GM18502 (cell line): ENCODE measurements around the gene PPP5C.
"Not testable (repeated sequence)": the region's sequence is repeated elsewhere in the genome, so short reads cannot be mapped to it uniquely, and the experiment has no call there.

Experiments used
- ATAC-seq: cut with Tn5 transposase; IDR thresholded peaks from one replicate; pipeline ENCODE4 v1.9.1; 2021; ENCODE audit warnings: mild to moderate bottlenecking; ENCODE audit not compliant: unreplicated experiment, poor library complexity

Gene PPP5C

GRCh38 chr19:46383846-46384245 is 37.0 kb downstream of the PPP5C start:
- ATAC-seq, result no peak

- no peak for ATAC-seq
These were observed 37.5 kb downstream of the PPP5C start for GRCh38 chr19:46384396-46384795.

DNA sequence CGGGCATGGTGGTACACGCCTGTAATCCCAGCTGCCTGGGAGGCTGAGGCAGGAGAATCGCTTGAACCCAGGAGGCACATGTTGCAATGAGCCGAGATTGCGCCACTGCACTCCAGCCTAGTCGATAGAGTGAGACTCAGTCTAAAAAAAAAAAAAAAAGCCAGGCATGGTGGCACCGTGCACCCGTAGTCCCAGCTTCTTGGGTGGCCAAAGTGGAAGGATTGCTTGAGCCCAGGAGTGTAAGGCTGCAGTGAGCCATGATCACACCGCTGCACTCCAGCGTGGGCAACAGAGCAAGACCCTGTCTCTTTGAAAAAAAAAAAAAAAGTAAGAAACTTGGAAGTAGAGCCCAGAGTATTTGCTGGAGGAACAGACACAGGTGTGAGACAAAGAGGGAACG is 38.7 kb downstream of the PPP5C start:
- no peak for ATAC-seq

GRCh38 chr19:46386151-46386550 is 39.3 kb downstream of the PPP5C start:
- ATAC-seq, result no peak

DNA sequence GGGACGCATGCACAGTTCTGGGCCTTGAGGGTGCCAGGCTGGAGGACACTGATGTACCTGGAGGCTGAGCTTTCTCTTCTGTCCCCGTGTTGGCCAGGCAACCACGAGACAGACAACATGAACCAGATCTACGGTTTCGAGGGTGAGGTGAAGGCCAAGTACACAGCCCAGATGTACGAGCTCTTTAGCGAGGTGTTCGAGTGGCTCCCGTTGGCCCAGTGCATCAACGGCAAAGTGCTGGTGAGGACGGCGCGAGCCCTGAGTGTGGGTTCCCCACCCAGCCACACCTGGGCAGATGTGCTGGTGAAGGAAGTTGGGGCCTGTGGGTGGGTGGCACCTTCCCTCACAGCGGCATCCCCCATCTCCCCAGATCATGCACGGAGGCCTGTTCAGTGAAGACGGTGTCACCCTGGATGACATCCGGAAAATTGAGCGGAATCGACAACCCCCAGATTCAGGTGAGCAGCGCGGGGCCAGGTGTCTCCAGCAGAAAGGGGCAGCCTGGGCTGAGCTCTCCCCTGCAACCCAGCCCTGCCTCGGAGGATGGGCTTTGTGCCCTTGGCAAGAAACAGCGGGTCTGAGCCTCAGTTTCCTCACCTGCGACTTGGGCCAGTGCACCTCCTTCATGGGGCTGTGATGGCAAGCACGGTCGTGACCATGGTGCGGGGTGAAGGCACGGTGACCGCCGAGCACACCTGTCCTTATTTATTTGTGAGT is 40.3 kb downstream of the PPP5C start:
- no peak for ATAC-seq

DNA sequence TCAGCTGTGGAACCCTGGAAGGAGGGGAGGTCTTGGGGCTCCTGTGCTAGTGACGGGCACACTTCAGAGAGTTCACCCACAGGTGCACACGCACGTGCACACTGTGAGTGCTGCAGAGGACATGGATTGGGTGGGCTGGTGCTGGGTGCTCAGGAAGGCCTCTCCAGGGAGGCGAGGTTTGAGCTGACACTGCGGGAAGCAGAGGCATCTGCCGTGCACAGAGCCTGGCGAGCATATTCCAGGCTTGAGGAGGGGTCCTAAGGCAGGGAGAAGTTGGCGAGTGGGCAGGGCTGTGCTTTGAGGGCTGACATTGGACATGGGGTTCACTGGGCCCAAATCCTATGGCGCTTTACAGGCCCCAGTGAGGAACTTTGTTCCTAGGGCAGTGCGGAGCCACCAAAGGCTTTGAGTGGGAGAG is 40.8 kb downstream of the PPP5C start:
- ATAC-seq, result no peak

GRCh38 chr19:46388311-46389095 is 41.6 kb downstream of the PPP5C start:
- ATAC-seq, result no peak

DNA sequence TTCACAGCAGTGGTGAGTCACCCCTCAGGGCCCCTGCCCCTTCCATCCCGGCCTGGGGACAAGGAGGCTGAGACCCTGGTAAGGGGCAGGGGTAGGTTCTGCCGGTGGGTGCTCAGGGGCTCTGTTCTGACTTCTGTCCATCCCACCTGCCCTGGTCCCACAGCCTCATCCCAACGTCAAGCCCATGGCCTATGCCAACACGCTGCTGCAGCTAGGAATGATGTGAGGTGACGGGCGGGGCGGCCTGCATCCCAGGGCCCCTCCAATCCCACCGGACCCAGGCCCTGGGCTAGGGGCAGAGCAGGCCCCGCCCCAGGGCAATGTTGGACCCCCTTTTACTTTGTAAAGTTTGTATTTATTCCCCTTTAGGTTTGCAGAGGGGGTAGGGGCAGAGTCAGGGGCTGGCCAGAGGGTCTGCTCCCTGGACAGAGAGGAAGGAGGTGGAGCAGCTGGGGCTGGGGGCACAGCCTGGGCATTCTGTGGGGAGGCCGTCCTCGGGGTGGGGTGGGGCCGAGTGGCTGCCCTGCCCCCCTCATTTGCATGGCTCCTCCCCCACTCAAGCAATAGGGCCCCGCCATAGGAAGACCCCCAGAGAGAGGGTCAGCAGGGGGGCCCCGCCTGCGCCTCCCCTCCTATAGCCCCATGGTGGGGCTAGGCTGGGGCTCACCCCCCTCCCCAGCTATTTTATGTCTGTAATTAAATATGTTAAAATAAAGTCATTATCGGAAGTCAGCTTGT is 43.4 kb downstream of the PPP5C start:
- ATAC-seq, result no peak

GRCh38 chr19:46390866-46391265 is 44.0 kb downstream of the PPP5C start:
- ATAC-seq, result no peak

DNA sequence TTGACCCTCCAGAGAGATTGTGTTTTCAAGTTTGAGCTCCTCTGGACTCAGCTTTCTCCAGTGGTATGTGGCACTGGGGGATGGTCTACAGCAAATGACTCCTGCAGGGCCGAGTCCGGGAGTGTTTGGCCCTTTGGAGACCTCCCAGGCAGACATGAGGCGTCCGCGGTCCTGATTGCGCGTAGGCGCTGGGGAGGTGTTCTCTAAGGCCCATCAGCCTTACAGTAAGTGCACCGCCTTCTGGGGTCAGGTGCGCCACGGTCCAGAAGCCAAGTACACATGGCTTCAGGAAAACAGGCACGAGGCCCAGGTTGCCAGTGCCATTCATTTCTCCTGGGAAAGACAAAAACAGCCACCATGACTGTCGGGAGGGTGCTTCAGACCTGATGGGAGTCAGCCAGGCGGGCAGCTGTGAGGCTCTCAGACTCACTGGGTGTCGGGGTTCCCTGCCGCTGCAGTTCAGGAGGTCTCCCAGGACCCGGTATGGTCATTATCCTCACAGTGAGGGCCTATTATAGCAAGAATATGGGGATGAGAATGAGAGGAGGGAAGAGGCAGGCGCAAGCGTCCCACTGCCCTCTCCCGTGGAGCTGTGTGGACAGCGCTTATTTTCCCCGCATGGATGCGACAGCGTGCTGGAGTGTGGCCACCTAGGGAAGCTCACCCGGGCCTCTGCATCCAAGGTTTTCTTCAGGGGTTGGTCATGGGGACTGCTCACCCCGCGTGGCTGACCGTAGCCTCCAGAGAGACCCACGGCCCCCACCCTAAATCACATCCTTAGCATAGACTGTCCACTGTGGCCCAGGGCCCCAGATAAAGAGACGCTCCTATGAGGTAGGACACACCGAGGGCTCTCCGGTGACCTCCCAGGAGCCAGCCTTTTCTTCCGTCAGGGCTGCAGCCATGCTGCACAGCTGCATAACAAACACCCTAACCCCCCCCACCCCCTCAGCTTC is 44.7 kb downstream of the PPP5C start:
- no peak for ATAC-seq

- no peak for ATAC-seq
These were observed 45.4 kb downstream of the PPP5C start for GRCh38 chr19:46392252-46392801.

GRCh38 chr19:46392837-46393236 is 46.0 kb downstream of the PPP5C start:
- no peak for ATAC-seq

GRCh38 chr19:46393456-46394401 is 46.8 kb downstream of the PPP5C start:
- no peak for ATAC-seq

GRCh38 chr19:46394402-46394797 is 47.5 kb downstream of the PPP5C start:
- ATAC-seq, result no peak

DNA sequence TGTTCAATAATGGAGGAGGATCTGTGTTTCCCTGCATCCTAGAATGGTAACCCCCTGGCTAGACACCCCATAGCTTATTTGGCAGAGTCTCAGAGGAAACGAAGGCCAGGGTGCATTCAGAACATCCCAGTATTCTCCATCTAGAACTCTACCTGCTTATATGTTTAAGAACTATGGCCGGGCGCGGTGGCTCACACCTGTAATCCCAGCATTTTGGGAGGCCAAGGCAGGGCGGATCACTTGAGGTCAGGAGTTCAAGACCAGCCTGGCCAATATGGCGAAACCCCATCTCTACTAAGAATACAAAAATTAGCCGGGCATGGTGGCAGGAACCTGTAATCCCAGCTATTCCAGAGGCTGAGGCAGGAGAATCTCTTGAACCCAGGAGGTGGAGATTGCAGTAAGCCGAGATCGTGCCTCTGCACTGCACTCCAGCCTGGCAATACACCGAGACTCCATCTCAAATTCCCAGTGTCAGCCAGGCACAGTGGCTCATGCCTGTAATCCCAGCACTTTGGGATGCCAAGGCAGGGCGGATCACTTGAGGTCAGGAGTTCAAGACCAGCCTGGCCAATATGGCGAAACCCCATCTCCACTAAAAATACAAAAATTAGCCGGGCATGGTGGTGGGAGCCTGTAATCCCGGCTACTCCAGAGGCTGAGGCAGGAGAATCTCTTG is 51.1 kb downstream of the PPP5C start:
- not testable (repeated sequence) for ATAC-seq

DNA sequence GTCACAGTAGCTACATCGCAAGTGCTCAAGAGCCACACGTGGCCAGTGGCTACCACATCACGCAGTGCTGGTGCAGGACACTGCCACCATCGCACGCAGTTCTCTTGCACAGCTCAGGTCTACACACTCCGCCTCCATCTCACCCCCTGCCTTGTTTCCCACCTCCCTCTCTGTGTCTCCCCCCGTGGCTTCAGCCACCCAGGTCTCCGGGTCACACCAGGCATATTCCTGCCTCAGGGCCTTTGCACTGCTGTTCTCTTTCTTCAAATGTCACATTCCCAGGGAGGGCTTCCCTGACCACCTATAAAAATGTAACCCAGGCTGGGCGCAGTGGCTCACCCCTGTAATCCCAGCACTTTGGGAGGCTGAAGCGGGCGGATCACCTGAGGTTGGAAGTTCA is 55.8 kb downstream of the PPP5C start:
- no peak for ATAC-seq

DNA sequence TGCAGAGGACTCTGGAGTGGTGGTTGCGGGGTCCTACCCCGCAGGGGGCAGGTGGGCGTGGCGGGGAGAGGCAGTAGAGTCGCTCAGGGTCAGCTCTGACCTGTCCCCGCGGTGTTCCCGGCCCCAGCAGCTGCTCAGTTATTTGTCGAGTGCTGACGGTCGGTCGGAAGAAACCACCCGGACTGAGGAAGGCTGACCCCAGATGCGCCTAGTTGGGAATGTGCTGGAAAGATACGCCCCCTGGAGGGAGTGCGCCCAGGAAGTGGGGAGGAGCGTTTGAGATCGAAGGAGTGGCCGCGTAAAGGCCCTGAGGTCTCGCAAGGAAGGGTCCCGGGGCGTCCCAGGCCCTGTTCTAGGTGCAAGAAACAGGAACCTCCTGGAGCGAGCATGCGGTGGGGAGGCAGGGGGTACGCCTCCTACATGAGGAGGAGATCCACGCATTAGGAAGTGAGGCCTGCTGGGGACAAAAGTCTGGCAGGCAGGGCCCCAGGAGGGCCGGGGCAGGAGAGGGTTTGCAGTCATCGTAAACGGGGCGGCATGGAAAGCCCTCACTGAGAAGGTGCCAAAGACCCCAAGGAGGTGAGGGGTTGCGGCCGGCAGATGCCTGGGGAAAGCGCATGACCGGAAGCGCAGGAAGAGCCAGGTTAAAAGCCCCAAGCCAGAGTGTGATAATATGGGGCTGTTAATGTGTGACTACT is 57.3 kb downstream of the PPP5C start:
- no peak for ATAC-seq
